Gastroesophageal sphincter (tissue), 3 donors: Measurements from ENCODE around the gene NFATC4.
"Not testable (repeated sequence)": the region's sequence is repeated elsewhere in the genome, so short reads cannot be mapped to it uniquely, and the experiment has no call there.

Experiments
- EP300 ChIP-seq: sonication (generic); formaldehyde crosslinking; IDR thresholded peaks from one replicate; pipeline ENCODE4 v1.6.1; 2017; ENCODE audit warnings: antibody characterized with exemption, mild to moderate bottlenecking
- POLR2AphosphoS5 ChIP-seq: sonication (generic); formaldehyde crosslinking; IDR thresholded peaks from one replicate; pipeline ENCODE4 v1.6.1; 2017; ENCODE audit warnings: antibody characterized with exemption
- TF ChIP-seq, protein P1 (sequence below), 4 experiments: fragments of 200-600 bp in 2 of 4; fragments of 450-650 bp in 2 of 4; sonication (generic) in 1 of 4; IDR thresholded peaks; one replicate each; pipeline ENCODE4 v1.5.1; 2017 to 2019; ENCODE audit warnings: antibody characterized with exemption in 4 of 4, mild to moderate bottlenecking in 2 of 4, moderate library complexity in 2 of 4

DNA sequence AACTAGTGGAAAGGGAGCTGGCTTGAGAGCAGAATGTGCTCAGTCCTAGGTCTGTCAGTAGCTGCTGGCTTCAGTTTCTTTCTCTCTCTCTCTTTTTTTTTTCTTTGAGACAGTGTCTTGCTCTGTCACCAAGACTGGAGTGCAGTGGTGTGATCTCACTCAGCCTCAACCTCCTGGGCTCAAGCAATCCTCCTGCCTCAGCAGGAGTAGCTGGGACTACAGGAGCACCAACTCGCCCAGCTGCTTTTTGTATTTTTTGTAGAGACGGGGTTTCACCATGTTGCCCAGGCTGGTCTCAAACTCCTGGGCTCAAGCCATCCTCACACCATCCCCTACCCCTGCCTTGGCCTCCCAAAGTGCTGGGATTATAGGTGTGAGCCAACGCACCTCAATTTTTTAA lies 3.6 kb downstream of the NFATC4 start:
- TF ChIP-seq, protein P1, sequence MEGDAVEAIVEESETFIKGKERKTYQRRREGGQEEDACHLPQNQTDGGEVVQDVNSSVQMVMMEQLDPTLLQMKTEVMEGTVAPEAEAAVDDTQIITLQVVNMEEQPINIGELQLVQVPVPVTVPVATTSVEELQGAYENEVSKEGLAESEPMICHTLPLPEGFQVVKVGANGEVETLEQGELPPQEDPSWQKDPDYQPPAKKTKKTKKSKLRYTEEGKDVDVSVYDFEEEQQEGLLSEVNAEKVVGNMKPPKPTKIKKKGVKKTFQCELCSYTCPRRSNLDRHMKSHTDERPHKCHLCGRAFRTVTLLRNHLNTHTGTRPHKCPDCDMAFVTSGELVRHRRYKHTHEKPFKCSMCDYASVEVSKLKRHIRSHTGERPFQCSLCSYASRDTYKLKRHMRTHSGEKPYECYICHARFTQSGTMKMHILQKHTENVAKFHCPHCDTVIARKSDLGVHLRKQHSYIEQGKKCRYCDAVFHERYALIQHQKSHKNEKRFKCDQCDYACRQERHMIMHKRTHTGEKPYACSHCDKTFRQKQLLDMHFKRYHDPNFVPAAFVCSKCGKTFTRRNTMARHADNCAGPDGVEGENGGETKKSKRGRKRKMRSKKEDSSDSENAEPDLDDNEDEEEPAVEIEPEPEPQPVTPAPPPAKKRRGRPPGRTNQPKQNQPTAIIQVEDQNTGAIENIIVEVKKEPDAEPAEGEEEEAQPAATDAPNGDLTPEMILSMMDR (IDR thresholded peaks at IDR 0.05), result not testable (repeated sequence)
- TF ChIP-seq EP300, POLR2AphosphoS5: not testable (repeated sequence)
